ENCODE measurements around the gene PSAP. TPM values are rescaled to one million over a fixed set of nuclear protein-coding genes. Genes with fewer than 3 reads are reported as not detected.

PSAP gene
- total and polyA plus RNA-seq, 2 experiments from 2014 or later = 151 to 391 TPM

GRCh38 chr10:71827852-71828251 lies 23.2 kb downstream of the PSAP start (continued):
- TF ChIP-seq ZNF462 (CRISPR knock-in tag; IDR thresholded peaks at IDR 0.05) = no peak
- no peak for TF ChIP-seq ETS1 (IDR thresholded peaks at IDR 0.05)
- no peak for TF ChIP-seq ZNF331 (CRISPR knock-in tag; IDR thresholded peaks at IDR 0.05; ENCODE audit: low read depth)

DNA sequence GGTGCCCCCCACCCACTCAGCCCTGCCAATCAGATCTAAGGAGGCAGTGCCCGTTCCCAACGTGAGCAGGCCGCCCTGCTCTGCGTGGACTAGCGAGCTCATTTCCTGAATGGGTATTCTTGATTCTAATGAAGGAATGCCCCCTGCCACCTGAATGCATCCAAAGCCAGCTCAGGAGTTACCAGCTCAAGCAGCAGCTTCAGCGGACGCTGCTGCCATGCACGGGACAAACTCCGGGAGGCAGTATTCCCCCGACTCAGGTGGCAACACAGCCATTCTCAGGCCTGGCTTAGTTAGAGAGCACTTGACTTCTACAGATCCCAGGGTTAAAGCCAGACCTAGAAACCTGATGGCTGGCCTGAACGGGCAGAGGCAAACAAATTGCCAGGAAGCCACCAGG lies 25.8 kb downstream of the PSAP start:
- peaks cover 4% of the 10 kb centered on the region; the same call in 2 of the 3 replicates for H3K4me1 Mint-ChIP-seq
- no peak overlapping the region for H3K4me2 ChIP-seq
- H3K4me3 ChIP-seq = no peak overlapping the region
- H4K20me1 ChIP-seq (replicated peaks; ENCODE audit: insufficient read depth) = peaks cover 4% of the 10 kb centered on the region
- peaks cover 10% of the 10 kb centered on the region for H3K4me1 ChIP-seq (ENCODE audit: insufficient read depth)
- H2AFZ ChIP-seq = no peak overlapping the region
- peaks cover 83% of the 10 kb centered on the region for H3K36me3 Mint-ChIP-seq (ENCODE audit: low read depth)
- H3K4me3 Mint-ChIP-seq = no peak overlapping the region
- H3K9me2 ChIP-seq (ENCODE audit: insufficient read depth) = no peaks in the 10 kb centered on the region
- no peak for ATAC-seq
- H3K9me3 Mint-ChIP-seq = no peaks in the 10 kb centered on the region
- H3K27me3 ChIP-seq (ENCODE audit: insufficient read depth) = no peaks in the 10 kb centered on the region
- no peaks in the 10 kb centered on the region for H3F3A ChIP-seq (replicated peaks; ENCODE audit: low read depth)
- H3K36me3 ChIP-seq (ENCODE audit: insufficient read depth) = peaks cover 76% of the 10 kb centered on the region
- TF ChIP-seq, protein P1, sequence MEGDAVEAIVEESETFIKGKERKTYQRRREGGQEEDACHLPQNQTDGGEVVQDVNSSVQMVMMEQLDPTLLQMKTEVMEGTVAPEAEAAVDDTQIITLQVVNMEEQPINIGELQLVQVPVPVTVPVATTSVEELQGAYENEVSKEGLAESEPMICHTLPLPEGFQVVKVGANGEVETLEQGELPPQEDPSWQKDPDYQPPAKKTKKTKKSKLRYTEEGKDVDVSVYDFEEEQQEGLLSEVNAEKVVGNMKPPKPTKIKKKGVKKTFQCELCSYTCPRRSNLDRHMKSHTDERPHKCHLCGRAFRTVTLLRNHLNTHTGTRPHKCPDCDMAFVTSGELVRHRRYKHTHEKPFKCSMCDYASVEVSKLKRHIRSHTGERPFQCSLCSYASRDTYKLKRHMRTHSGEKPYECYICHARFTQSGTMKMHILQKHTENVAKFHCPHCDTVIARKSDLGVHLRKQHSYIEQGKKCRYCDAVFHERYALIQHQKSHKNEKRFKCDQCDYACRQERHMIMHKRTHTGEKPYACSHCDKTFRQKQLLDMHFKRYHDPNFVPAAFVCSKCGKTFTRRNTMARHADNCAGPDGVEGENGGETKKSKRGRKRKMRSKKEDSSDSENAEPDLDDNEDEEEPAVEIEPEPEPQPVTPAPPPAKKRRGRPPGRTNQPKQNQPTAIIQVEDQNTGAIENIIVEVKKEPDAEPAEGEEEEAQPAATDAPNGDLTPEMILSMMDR (conservative IDR thresholded peaks at IDR 0.05; ENCODE audit: low read depth in 2 of 2) = peak; percentile 31 to 33; a peak in 1 of 4 replicates
- TF ChIP-seq JUNB (IDR thresholded peaks at IDR 0.05; ENCODE audit: unreplicated experiment) = no peak
- H3K27ac ChIP-seq (ENCODE audit: low read depth) = peak overlapping the region; percentile 7; the same call in 1 of the 2 replicates
- H3K79me2 ChIP-seq (replicated peaks; ENCODE audit: insufficient read depth) = no peaks in the 10 kb centered on the region
- H3K27ac Mint-ChIP-seq = no peak overlapping the region; the same call in 1 of the 2 replicates
- peaks cover 4% of the 10 kb centered on the region for H3K27me3 Mint-ChIP-seq (ENCODE audit: insufficient read depth, low read depth, poor library complexity)
- DNase-seq (ENCODE audit: low spot score) = no peak
